NCI-H1436 treated with DMSO at 0.1 percent for 48 hours (cell line): Measurements from ENCODE around the gene TMA7.
"Not testable (repeated sequence)": the region's sequence is repeated elsewhere in the genome, so short reads cannot be mapped to it uniquely, and the experiment has no call there.

Experiments
- DNase-seq: peaks from one replicate; lab custom pipeline; 2025; lab: John Stamatoyannopoulos, UW

Gene TMA7

GRCh38 chr3:48468329-48468731 is 28.3 kb downstream of the TMA7 start:
- DNase-seq = no peak

- DNase-seq = no peak
Measured at GRCh38 chr3:48469046-48469915, 29.2 kb downstream of the TMA7 start.

- no peak for DNase-seq
Measured at GRCh38 chr3:48470286-48470685, 30.2 kb downstream of the TMA7 start.

GRCh38 chr3:48472673-48472922 is 32.5 kb downstream of the TMA7 start:
- no peak for DNase-seq

GRCh38 chr3:48472923-48473616 is 33.0 kb downstream of the TMA7 start:
- peak; percentile 9 for DNase-seq

GRCh38 chr3:48473617-48473952 is 33.5 kb downstream of the TMA7 start:
- DNase-seq = no peak

- DNase-seq = not testable (repeated sequence)
Measured at GRCh38 chr3:48474031-48474430, 34.0 kb downstream of the TMA7 start.

- DNase-seq = no peak
Measured at GRCh38 chr3:48474619-48475018, 34.6 kb downstream of the TMA7 start.

- DNase-seq = no peak
Measured at GRCh38 chr3:48475188-48475587, 35.1 kb downstream of the TMA7 start.

- no peak for DNase-seq
Measured at GRCh38 chr3:48476426-48477053, 36.5 kb downstream of the TMA7 start.

GRCh38 chr3:48477959-48478520 is 38.0 kb downstream of the TMA7 start:
- no peak for DNase-seq

GRCh38 chr3:48478626-48479555 is 38.8 kb downstream of the TMA7 start:
- no peak for DNase-seq

- not testable (repeated sequence) for DNase-seq
Measured at GRCh38 chr3:48480891-48481290, 40.8 kb downstream of the TMA7 start.

- not testable (repeated sequence) for DNase-seq
Measured at GRCh38 chr3:48482822-48483221, 42.8 kb downstream of the TMA7 start.

- no peak for DNase-seq
Measured at GRCh38 chr3:48486952-48487351, 46.9 kb downstream of the TMA7 start.

GRCh38 chr3:48492461-48493202 is 52.6 kb downstream of the TMA7 start:
- DNase-seq = no peak

GRCh38 chr3:48493203-48493501 is 53.1 kb downstream of the TMA7 start:
- DNase-seq = no peak
